ENCODE measurements around the gene ARHGAP35. TPM values are rescaled to one million over a fixed set of nuclear protein-coding genes. Genes with fewer than 3 reads are reported as not detected.

Gene ARHGAP35
- total RNA-seq, 4 donors from 2014 or later, result 36.5 to 66.7 (median 50.9) TPM

GRCh38 chr19:46892252-46893179 lies 31.7 kb downstream of the ARHGAP35 start:
- TF ChIP-seq, protein P1, sequence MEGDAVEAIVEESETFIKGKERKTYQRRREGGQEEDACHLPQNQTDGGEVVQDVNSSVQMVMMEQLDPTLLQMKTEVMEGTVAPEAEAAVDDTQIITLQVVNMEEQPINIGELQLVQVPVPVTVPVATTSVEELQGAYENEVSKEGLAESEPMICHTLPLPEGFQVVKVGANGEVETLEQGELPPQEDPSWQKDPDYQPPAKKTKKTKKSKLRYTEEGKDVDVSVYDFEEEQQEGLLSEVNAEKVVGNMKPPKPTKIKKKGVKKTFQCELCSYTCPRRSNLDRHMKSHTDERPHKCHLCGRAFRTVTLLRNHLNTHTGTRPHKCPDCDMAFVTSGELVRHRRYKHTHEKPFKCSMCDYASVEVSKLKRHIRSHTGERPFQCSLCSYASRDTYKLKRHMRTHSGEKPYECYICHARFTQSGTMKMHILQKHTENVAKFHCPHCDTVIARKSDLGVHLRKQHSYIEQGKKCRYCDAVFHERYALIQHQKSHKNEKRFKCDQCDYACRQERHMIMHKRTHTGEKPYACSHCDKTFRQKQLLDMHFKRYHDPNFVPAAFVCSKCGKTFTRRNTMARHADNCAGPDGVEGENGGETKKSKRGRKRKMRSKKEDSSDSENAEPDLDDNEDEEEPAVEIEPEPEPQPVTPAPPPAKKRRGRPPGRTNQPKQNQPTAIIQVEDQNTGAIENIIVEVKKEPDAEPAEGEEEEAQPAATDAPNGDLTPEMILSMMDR (IDR thresholded peaks at IDR 0.05; ENCODE audit: low read depth), result no peak

- TF ChIP-seq, protein P1 (IDR thresholded peaks at IDR 0.05; ENCODE audit: low read depth), result no peak
These were observed 35.4 kb downstream of the ARHGAP35 start for GRCh38 chr19:46896076-46896794.

DNA sequence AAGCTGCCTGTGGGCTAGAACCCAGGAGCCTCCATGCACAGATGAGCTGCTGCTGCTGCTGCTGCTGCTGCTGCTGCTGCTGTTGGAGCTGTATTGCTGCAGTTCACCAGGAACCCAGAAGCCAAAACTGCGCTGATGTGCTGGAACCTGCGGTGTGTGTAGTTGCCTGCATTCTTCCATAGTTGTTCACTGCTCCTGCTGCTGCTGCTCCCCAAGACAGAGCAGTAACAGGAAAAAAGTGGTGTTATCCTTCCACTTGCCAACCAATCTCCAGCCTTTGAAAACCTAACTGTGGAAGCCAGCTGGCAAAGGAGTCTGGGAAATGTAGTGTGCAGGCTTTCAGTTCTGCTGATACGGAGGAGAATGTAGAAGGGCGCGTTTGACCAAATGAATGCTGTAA lies 37.9 kb downstream of the ARHGAP35 start:
- TF ChIP-seq, protein P1 (IDR thresholded peaks at IDR 0.05; ENCODE audit: low read depth), result no peak

DNA sequence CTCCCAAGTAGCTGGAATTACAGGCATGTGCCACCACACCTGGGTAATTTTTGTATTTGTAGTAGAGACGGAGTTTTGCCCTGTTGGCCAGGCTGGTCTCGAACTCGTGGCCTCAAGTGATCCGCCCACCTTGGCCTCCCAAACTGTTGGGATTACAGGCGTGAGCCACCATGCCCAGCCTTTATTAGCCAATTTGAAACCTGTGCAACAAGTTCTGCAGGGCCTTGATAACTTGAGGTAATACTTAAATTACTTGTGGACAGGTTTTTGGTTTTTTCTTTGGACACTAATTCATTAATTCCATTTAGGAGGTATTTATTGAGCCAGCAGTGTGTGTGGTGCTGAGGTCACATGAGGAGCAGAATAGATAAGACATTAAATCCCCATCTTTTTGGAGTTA lies 39.5 kb downstream of the ARHGAP35 start:
- TF ChIP-seq, protein P1 (IDR thresholded peaks at IDR 0.05; ENCODE audit: low read depth), result no peak

DNA sequence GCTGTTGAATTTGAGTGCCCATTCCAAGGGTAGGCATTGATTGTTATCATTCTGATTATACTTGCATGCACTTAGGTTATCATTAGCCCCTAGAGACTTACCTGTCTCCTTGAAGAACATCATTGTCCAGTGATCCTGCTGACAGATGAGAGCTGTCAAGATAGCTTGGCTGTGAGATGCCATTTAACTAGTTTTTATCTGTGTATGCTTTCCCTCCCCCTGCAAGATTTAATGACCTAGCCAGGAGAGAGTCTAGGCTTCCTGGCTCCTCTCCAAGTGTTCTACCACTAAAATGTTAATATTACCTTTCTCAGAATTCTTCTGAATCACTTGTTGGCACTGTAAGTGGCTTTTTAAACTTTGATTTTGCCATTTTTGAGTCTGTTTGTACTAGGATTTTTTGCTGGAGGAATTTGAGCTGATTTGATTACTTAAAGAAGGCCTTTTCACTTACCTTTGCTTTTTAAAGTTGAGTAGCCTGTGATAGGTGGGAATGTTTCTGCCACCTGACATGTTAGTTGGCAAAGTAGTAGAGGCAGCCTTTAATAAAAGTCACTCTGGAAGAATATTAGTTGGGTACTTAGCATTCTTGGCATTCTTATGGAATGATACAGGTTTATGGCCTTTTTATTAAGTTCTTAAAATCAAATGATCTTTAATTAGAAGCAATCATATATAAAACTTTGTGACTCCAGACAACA lies 41.1 kb downstream of the ARHGAP35 start:
- TF ChIP-seq, protein P1 (IDR thresholded peaks at IDR 0.05; ENCODE audit: low read depth), result no peak

GRCh38 chr19:46902402-46902766 lies 41.6 kb downstream of the ARHGAP35 start:
- TF ChIP-seq, protein P1 (IDR thresholded peaks at IDR 0.05; ENCODE audit: low read depth), result no peak

DNA sequence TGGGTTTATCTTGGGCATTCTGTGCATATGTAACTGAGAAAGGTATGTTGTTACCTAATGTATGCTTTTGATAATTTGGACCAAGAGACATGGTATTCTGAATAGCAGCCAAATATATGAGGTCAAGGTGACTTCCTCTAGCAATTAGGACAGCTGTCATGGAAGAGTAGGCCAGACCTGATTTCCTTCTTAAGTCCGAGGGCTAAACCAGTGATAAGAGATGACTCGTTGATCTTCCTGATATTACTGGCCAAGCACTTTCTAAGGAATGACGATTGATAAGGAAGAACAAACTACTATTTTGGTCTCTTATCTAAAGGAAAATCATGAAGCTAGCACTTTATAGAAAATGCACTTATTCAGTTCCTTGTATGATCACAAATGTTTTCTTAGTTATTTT lies 42.7 kb downstream of the ARHGAP35 start:
- TF ChIP-seq, protein P1 (IDR thresholded peaks at IDR 0.05; ENCODE audit: low read depth), result no peak

Measured in subcutaneous adipose tissue (tissue), 4 donors.